ENCODE results near the gene DPP6. TPM values are rescaled to one million over a fixed set of nuclear protein-coding genes. Genes with fewer than 3 reads are reported as not detected.

Gene DPP6
- total and polyA plus RNA-seq, 9 of the 15 experiments (the other 6 are each of a cell fraction or from before 2014, with no cell fraction given) = not detected

- 0 out of 2 replicates have a peak, but pooled peaks have one; percentile 9 for TF ChIP-seq ZBTB40 (IDR thresholded peaks at IDR 0.05)
- TF ChIP-seq ZBTB40 (CRISPR knock-in tag; IDR thresholded peaks at IDR 0.05) = no peak
- TF ChIP-seq ZNF277 (CRISPR knock-in tag; IDR thresholded peaks at IDR 0.05; ENCODE audit: borderline replicate concordance) = no peak
Measured at GRCh38 chr7:154682003-154682402, 629.8 kb downstream of the DPP6 start (continued).
